K562 (cell line): ENCODE results near the gene LOC101059915. TPM values are rescaled to one million over a fixed set of nuclear protein-coding genes. Genes with fewer than 3 reads are reported as not detected.

Experiments used
- polyA plus RNA-seq, 8 experiments: library from polyadenylated mRNA; depleted of rRNA in 4 of 8; stranded (reverse) in 5 of 8; unstranded in 3 of 8; fragments of >200 nt; fragmentation: Nextera tagmentation in 2 of 8; fragmentation: Illumina TruSeq in 1 of 8; extraction: Ambion mirVana in 2 of 8; extraction: Trizol in 1 of 8; gene quantifications; 2 replicates each; pipeline versions ENCODE4 v1.2.1 to v1.2.3, GENCODE V29; 2011 to 2014; ENCODE audit warnings: inconsistent platforms in 1 of 8, missing spikeins in 1 of 8
- small RNA-seq: library from RNA; depleted of rRNA; stranded (forward); fragments of <200 nt; gene quantifications from one replicate; pipeline ENCODE3, GENCODE V24; 2014
- total RNA-seq, 7 experiments: library from RNA; depleted of rRNA in 6 of 7; stranded (reverse); fragments of >200 nt in 6 of 7; fragmentation: Illumina TruSeq in 2 of 7; extraction: Trizol in 2 of 7; gene quantifications; 2 replicates each; pipeline versions ENCODE4 v1.2.1 to v1.2.3, GENCODE V29; 2011 to 2021; ENCODE audit warnings: low replicate concordance in 1 of 7

The LOC101059915 gene

Small RNAs within 50 kb of the gene (small RNA-seq; reads per million reads assigned to genes)
- not detected for gene BX276092.4

Other genes starting within 250 kb of the LOC101059915 start
- gene OGT, start 134.4 kb upstream of the LOC101059915 start, total RNA-seq (2014; rRNA removed): 70.4 and 71.3 TPM in 2 replicates
- 117 and 133 TPM in 2 replicates for gene OGT, start 134.4 kb upstream of the LOC101059915 start, total RNA-seq (2014; rRNA removed; fragmentation: Illumina TruSeq; extraction: Trizol)
- gene OGT, start 134.4 kb upstream of the LOC101059915 start, total RNA-seq (2015; rRNA removed; fragmentation: Illumina TruSeq; extraction: Trizol): 91.0 and 97.3 TPM in 2 replicates
- gene OGT, start 134.4 kb upstream of the LOC101059915 start, total RNA-seq (2021): 141 and 153 TPM in 2 replicates
- 347 and 456 TPM in 2 replicates for gene OGT, start 134.4 kb upstream of the LOC101059915 start, polyA plus RNA-seq (2011; rRNA removed)
- 109 and 121 TPM in 2 replicates for gene OGT, start 134.4 kb upstream of the LOC101059915 start, polyA plus RNA-seq (2014; fragmentation: Illumina TruSeq; extraction: Trizol)
- 10 to 100 TPM; 38.9 to 52.6 TPM for gene OGT, start 134.4 kb upstream of the LOC101059915 start, polyA plus RNA-seq (2014; fragmentation: Nextera tagmentation; extraction: Ambion mirVana)
- 170 and 211 TPM in 2 replicates for gene OGT, start 134.4 kb upstream of the LOC101059915 start, polyA plus RNA-seq (2014; rRNA removed)
- gene GCNA, start 89.1 kb upstream of the LOC101059915 start, total RNA-seq (2014; rRNA removed): 0.45 and 0.86 TPM in 2 replicates
- gene GCNA, start 89.1 kb upstream of the LOC101059915 start, total RNA-seq (2014; rRNA removed; fragmentation: Illumina TruSeq; extraction: Trizol): 0.77 and 0.87 TPM in 2 replicates
- gene GCNA, start 89.1 kb upstream of the LOC101059915 start, total RNA-seq (2015; rRNA removed; fragmentation: Illumina TruSeq; extraction: Trizol): 1.2 and 1.4 TPM in 2 replicates
- gene GCNA, start 89.1 kb upstream of the LOC101059915 start, total RNA-seq (2021): 0.47 and 0.58 TPM in 2 replicates
- gene GCNA, start 89.1 kb upstream of the LOC101059915 start, polyA plus RNA-seq (2011; rRNA removed): 0.85 and 1.3 TPM in 2 replicates
- gene GCNA, start 89.1 kb upstream of the LOC101059915 start, polyA plus RNA-seq (2014; fragmentation: Illumina TruSeq; extraction: Trizol): 0.42 and 1.1 TPM in 2 replicates
- gene GCNA, start 89.1 kb upstream of the LOC101059915 start, polyA plus RNA-seq (2014; fragmentation: Nextera tagmentation; extraction: Ambion mirVana): under 1 TPM; 0.27 to 0.64 TPM
- gene GCNA, start 89.1 kb upstream of the LOC101059915 start, polyA plus RNA-seq (2014; rRNA removed): 1.3 and 1.5 TPM in 2 replicates
- gene CXCR3, start 49.0 kb upstream of the LOC101059915 start, total RNA-seq (2014; rRNA removed): not detected in 2 replicates
- not detected in 2 replicates for gene CXCR3, start 49.0 kb upstream of the LOC101059915 start, total RNA-seq (2014; rRNA removed; fragmentation: Illumina TruSeq; extraction: Trizol)
- not detected in 2 replicates for gene CXCR3, start 49.0 kb upstream of the LOC101059915 start, total RNA-seq (2015; rRNA removed; fragmentation: Illumina TruSeq; extraction: Trizol)
- gene CXCR3, start 49.0 kb upstream of the LOC101059915 start, total RNA-seq (2021): not detected in 2 replicates
- gene CXCR3, start 49.0 kb upstream of the LOC101059915 start, polyA plus RNA-seq (2011; rRNA removed): not detected in 2 replicates
- not detected in 2 replicates for gene CXCR3, start 49.0 kb upstream of the LOC101059915 start, polyA plus RNA-seq (2014; fragmentation: Illumina TruSeq; extraction: Trizol)
- gene CXCR3, start 49.0 kb upstream of the LOC101059915 start, polyA plus RNA-seq (2014; fragmentation: Nextera tagmentation; extraction: Ambion mirVana): not detected
- not detected in 2 replicates for gene CXCR3, start 49.0 kb upstream of the LOC101059915 start, polyA plus RNA-seq (2014; rRNA removed)
- gene CXorf49, start 50.7 kb downstream of the LOC101059915 start, total RNA-seq (2014; rRNA removed): not detected in 2 replicates
- not detected in 2 replicates for gene CXorf49, start 50.7 kb downstream of the LOC101059915 start, total RNA-seq (2014; rRNA removed; fragmentation: Illumina TruSeq; extraction: Trizol)
- gene CXorf49, start 50.7 kb downstream of the LOC101059915 start, total RNA-seq (2015; rRNA removed; fragmentation: Illumina TruSeq; extraction: Trizol): not detected in 2 replicates
- not detected in 2 replicates for gene CXorf49, start 50.7 kb downstream of the LOC101059915 start, total RNA-seq (2021)
- gene CXorf49, start 50.7 kb downstream of the LOC101059915 start, polyA plus RNA-seq (2011; rRNA removed): not detected in 2 replicates
- gene CXorf49, start 50.7 kb downstream of the LOC101059915 start, polyA plus RNA-seq (2014; fragmentation: Illumina TruSeq; extraction: Trizol): not detected in 2 replicates
- not detected for gene CXorf49, start 50.7 kb downstream of the LOC101059915 start, polyA plus RNA-seq (2014; fragmentation: Nextera tagmentation; extraction: Ambion mirVana)
- not detected in 2 replicates for gene CXorf49, start 50.7 kb downstream of the LOC101059915 start, polyA plus RNA-seq (2014; rRNA removed)
- not detected in 2 replicates for gene CXorf49B, start 95.8 kb downstream of the LOC101059915 start, total RNA-seq (2014; rRNA removed)
- not detected in 2 replicates for gene CXorf49B, start 95.8 kb downstream of the LOC101059915 start, total RNA-seq (2014; rRNA removed; fragmentation: Illumina TruSeq; extraction: Trizol)
- gene CXorf49B, start 95.8 kb downstream of the LOC101059915 start, total RNA-seq (2015; rRNA removed; fragmentation: Illumina TruSeq; extraction: Trizol): not detected in 2 replicates
- gene CXorf49B, start 95.8 kb downstream of the LOC101059915 start, total RNA-seq (2021): not detected in 2 replicates
- gene CXorf49B, start 95.8 kb downstream of the LOC101059915 start, polyA plus RNA-seq (2011; rRNA removed): not detected in 2 replicates
- not detected in 2 replicates for gene CXorf49B, start 95.8 kb downstream of the LOC101059915 start, polyA plus RNA-seq (2014; fragmentation: Illumina TruSeq; extraction: Trizol)
- gene CXorf49B, start 95.8 kb downstream of the LOC101059915 start, polyA plus RNA-seq (2014; fragmentation: Nextera tagmentation; extraction: Ambion mirVana): not detected
- not detected in 2 replicates for gene CXorf49B, start 95.8 kb downstream of the LOC101059915 start, polyA plus RNA-seq (2014; rRNA removed)
- gene NHSL2, start 243.3 kb downstream of the LOC101059915 start, total RNA-seq (2014; rRNA removed): not detected in 2 replicates
- not detected in 2 replicates for gene NHSL2, start 243.3 kb downstream of the LOC101059915 start, total RNA-seq (2014; rRNA removed; fragmentation: Illumina TruSeq; extraction: Trizol)
- gene NHSL2, start 243.3 kb downstream of the LOC101059915 start, total RNA-seq (2015; rRNA removed; fragmentation: Illumina TruSeq; extraction: Trizol): not detected in 2 replicates
- 0.02 and 0.04 TPM in 2 replicates for gene NHSL2, start 243.3 kb downstream of the LOC101059915 start, total RNA-seq (2021)
- 0.03 TPM in 1 of 2 replicates, not detected in the other for gene NHSL2, start 243.3 kb downstream of the LOC101059915 start, polyA plus RNA-seq (2011; rRNA removed)
- gene NHSL2, start 243.3 kb downstream of the LOC101059915 start, polyA plus RNA-seq (2014; fragmentation: Illumina TruSeq; extraction: Trizol): not detected in 2 replicates
- not detected for gene NHSL2, start 243.3 kb downstream of the LOC101059915 start, polyA plus RNA-seq (2014; fragmentation: Nextera tagmentation; extraction: Ambion mirVana)
- 0.01 TPM in 1 of 2 replicates, not detected in the other for gene NHSL2, start 243.3 kb downstream of the LOC101059915 start, polyA plus RNA-seq (2014; rRNA removed)